A673 (cell line): ENCODE results near the gene COL4A2. TPM values are rescaled to one million over a fixed set of nuclear protein-coding genes. Genes with fewer than 3 reads are reported as not detected.
A peak's percentile ranks its signal among the peaks of the same experiment; 100 is the strongest.

ENCODE experiments used
- BruUV-seq: library from RNA; stranded (reverse); fragments of 400-500 nt; replicated peaks from 2 replicates; lab custom pipeline; 2021; lab: Mats Ljungman, UMichigan
- CTCF ChIA-PET: fragments of 300-600 bp; sonication (Branson Sonifier 250); formaldehyde crosslinking; loops from one replicate; lab custom pipeline; 2022; ENCODE audit warnings: antibody characterized with exemption; lab: Charles Lee
- POLR2A ChIA-PET: fragments of 300-600 bp; sonication (Branson Sonifier 250); formaldehyde crosslinking; loops from one replicate; lab custom pipeline; 2022; ENCODE audit warnings: antibody characterized with exemption; ENCODE audit not compliant: low non-redundant PET; lab: Charles Lee
- DNase-seq: peaks from one replicate; pipeline ENCODE4 v3.0.0-alpha.2; 2015; ENCODE audit warnings: low spot score
- H3K27ac ChIP-seq: fragments of 200-600 bp; sonication (generic); 2 replicates; pipeline ENCODE4 v1.5.1; 2016; ENCODE audit warnings: mixed run types, low read depth, mild to moderate bottlenecking, mixed read lengths, antibody characterized with exemption, low read length; ENCODE audit not compliant: poor library complexity, severe bottlenecking
- H3K27me3 ChIP-seq: fragments of 200-600 bp; sonication (generic); replicated peaks from 2 replicates; pipeline ENCODE4 v1.6.1; 2017; ENCODE audit warnings: mixed run types, low read depth, mild to moderate bottlenecking, mixed read lengths, antibody characterized with exemption, low read length; ENCODE audit not compliant: insufficient read depth, poor library complexity
- H3K36me3 ChIP-seq: fragments of 200-600 bp; sonication (generic); 2 replicates; pipeline ENCODE4 v1.6.1; 2016; ENCODE audit warnings: mixed run types, mild to moderate bottlenecking, mixed read lengths, antibody characterized with exemption, low read length; ENCODE audit not compliant: insufficient read depth, poor library complexity, severe bottlenecking
- H3K4me1 ChIP-seq: fragments of 200-600 bp; sonication (generic); 2 replicates; pipeline ENCODE4 v1.6.1; 2017; ENCODE audit warnings: mixed run types, mild to moderate bottlenecking, mixed read lengths, antibody characterized with exemption, low read length; ENCODE audit not compliant: insufficient read depth, poor library complexity, severe bottlenecking
- H3K4me3 ChIP-seq: fragments of 200-600 bp; sonication (generic); 2 replicates; pipeline ENCODE4 v1.5.1; 2016; ENCODE audit warnings: low read depth, mixed run types, mild to moderate bottlenecking, mixed read lengths, low read length; ENCODE audit not compliant: poor library complexity, severe bottlenecking
- H3K9me3 ChIP-seq: fragments of 200-600 bp; sonication (generic); 2 replicates; pipeline ENCODE4 v1.6.1; 2016; ENCODE audit warnings: mixed run types, low read depth, mild to moderate bottlenecking, mixed read lengths, antibody characterized with exemption, low read length; ENCODE audit not compliant: poor library complexity, severe bottlenecking
- CTCF ChIP-seq: fragments of 300-800, 200-600 bp; sonication (generic); conservative IDR thresholded peaks from 2 replicates; pipeline ENCODE4 v1.5.1; 2017; ENCODE audit warnings: low read depth, mild to moderate bottlenecking, antibody characterized with exemption, low read length, moderate library complexity, mixed read lengths
- EZH2 ChIP-seq: fragments of 200-600 bp; sonication (generic); IDR thresholded peaks from 2 replicates; pipeline ENCODE4 v1.6.1; 2017; ENCODE audit warnings: borderline replicate concordance, low read depth, mild to moderate bottlenecking, mixed read lengths, antibody characterized with exemption, low read length; ENCODE audit not compliant: poor library complexity, severe bottlenecking
- intact Hi-C: fragments of 100-400 bp; cut with micrococcal nuclease; formaldehyde crosslinking; loops from one replicate; pipeline ENCODE4 v1.10.0; 2022; ENCODE audit not compliant: unreplicated experiment
- total RNA-seq: library from RNA; stranded (reverse); gene quantifications from 2 replicates; pipeline ENCODE4 v1.2.3, GENCODE V29; 2021

COL4A2 gene
- total RNA-seq, 1 experiment from 2014 or later = 184 TPM

- no peaks in the 10 kb centered on the region for H3K36me3 ChIP-seq
- H3K9me3 ChIP-seq = no peaks in the 10 kb centered on the region
- ChIA-PET POLR2A (no interaction called here), CTCF (no interaction called here)
- H3K27ac ChIP-seq = no peak overlapping the region
- no peaks in the 10 kb centered on the region for H3K27me3 ChIP-seq
- no TSS peak for BruUV-seq
- intact Hi-C loops = no loop called here
- peaks cover 8% of the 10 kb centered on the region for H3K4me1 ChIP-seq
- no peak overlapping the region for H3K4me3 ChIP-seq
- TF ChIP-seq EZH2 (no peak), CTCF (no peak)
- peak; percentile 62 for DNase-seq
Measured at GRCh38 chr13:110538632-110539031, 231.5 kb downstream of the COL4A2 start.

GRCh38 chr13:110539894-110540293 lies 232.8 kb downstream of the COL4A2 start:
- CTCF ChIA-PET = no interaction called here
- DNase-seq = no peak
- peaks cover 8% of the 10 kb centered on the region for H3K9me3 ChIP-seq
- TF ChIP-seq CTCF (no peak), EZH2 (no peak)
- POLR2A ChIA-PET = no interaction called here
- BruUV-seq = no TSS peak
- H3K4me1 ChIP-seq = peaks cover 8% of the 10 kb centered on the region
- no peak overlapping the region for H3K4me3 ChIP-seq
- intact Hi-C loops = no loop called here
- H3K27ac ChIP-seq = no peak overlapping the region
- no peaks in the 10 kb centered on the region for H3K36me3 ChIP-seq
- H3K27me3 ChIP-seq = no peaks in the 10 kb centered on the region

GRCh38 chr13:110540871-110541525 lies 233.9 kb downstream of the COL4A2 start:
- TF ChIP-seq CTCF = no peak
- TF ChIP-seq EZH2 = no peak
- Histone ChIP-seq H3K27ac (no peak overlapping the region), H3K27me3 (no peaks in the 10 kb centered on the region), H3K36me3 (no peaks in the 10 kb centered on the region), H3K4me3 (no peak overlapping the region), H3K9me3 (peaks cover 8% of the 10 kb centered on the region), H3K4me1 (peaks cover 8% of the 10 kb centered on the region)
- DNase-seq = no peak
- no TSS peak for BruUV-seq
- intact Hi-C loops = no loop called here
- ChIA-PET CTCF (no interaction called here), POLR2A (no interaction called here)
